Measurements from ENCODE around the gene ATF2.
"Not testable (repeated sequence)": the region's sequence is repeated elsewhere in the genome, so short reads cannot be mapped to it uniquely, and the experiment has no call there.

Gene ATF2

DNA sequence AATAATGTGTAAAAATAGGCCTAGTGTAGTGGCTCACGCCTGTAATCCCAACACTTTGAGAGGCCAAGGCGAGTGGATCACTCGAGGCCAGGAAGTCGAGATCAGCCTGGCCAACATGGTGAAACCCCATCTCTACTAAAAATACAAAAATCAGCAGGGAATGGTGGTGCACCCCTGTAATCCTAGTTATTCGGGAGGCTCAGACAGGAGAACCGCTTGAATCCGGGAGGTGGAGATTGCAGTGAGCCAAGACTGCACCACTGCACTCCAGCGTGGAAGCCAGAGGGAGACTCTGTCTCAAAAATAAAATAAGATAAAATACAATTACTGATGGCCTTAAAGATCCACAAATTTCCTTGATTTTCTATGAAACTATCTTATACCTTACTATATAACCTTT, 3.8 kb downstream of the ATF2 start:
- DNase-seq, result no peak

DNA sequence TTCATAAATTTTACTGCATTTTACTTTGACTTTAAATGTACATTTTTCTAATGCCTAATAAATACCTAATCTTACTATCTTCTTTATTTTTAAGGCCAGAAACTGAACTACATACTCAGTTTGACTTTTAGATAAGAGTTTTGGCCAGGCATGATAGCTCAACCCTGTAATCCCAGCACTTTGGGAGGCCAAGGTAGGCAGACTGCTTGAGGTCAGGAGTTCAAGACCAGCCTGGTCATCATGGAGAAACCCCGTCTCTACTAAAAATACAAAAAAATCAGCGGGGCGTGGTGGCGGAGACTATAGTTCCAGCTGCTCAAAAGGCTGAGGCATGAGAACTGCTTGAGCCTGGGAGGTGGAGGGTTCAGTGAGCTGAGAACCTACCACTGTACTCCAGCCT, 9.1 kb downstream of the ATF2 start:
- DNase-seq, result no peak

DNA sequence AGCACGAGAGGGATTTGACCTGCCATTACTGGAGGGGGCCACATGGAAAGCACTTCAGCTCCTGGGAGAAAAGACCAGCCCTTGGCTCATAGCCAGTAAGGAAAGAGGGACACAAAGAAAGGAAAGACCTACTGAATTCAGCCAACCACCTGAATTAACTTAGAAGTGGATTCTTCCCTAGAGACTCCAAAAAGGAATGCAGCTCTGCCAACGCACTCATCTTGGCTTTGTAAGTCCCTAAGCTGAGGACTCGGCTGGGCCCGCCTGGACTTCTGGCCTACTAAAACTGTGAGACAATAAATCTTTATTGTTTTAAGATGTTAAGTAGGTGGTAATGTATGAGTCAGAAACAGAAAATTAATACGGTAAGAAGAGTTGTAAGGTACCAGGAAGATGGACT, 11.5 kb downstream of the ATF2 start:
- DNase-seq, result no peak

DNA sequence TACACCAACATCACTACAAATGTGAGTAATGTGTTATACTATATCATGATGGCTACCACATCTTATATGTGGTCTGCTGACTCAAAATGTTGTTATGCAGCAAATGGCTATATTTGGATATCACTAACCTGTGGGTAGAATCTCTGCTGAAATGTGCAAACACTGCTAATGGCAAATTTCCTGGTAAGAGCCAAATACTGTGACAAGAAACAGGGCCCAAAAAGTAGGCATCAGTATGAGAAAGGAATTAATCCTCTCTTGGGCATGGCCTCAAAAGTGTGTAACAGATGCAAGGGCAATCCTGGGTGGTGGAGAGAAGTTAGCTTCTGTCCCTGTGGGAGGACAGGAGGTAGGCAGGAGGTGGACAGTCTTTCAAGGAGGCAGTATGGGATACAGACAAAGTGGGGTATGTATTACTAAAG, 13.3 kb downstream of the ATF2 start:
- DNase-seq, result no peak

GRCh38 chr2:175152242-175152641, 15.8 kb downstream of the ATF2 start:
- DNase-seq, result no peak

- DNase-seq, result no peak
These were observed 16.2 kb downstream of the ATF2 start for GRCh38 chr2:175151791-175152190.

DNA sequence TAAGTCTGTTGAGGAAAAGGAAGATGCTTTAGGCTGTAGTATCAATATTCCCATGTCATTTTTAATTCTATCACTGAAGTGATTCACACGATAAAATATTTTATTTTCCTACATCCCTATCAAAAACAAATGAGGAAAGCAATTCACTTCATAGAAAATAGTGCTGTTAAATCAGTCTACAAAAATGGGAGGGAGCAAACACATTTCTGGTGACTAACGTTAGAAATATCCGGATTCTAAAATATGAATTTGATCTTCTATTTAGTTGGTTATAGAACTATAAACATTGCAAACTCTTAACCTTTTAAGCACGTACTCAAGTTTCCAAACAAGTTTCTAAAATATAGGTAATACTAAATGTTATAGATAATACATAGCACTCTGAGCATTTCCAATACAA, 20.8 kb downstream of the ATF2 start:
- DNase-seq, result no peak

- DNase-seq, result no peak
These were observed 24.3 kb downstream of the ATF2 start for GRCh38 chr2:175143678-175144077.

- DNase-seq, result no peak
These were observed 24.8 kb downstream of the ATF2 start for GRCh38 chr2:175143191-175143590.

DNA sequence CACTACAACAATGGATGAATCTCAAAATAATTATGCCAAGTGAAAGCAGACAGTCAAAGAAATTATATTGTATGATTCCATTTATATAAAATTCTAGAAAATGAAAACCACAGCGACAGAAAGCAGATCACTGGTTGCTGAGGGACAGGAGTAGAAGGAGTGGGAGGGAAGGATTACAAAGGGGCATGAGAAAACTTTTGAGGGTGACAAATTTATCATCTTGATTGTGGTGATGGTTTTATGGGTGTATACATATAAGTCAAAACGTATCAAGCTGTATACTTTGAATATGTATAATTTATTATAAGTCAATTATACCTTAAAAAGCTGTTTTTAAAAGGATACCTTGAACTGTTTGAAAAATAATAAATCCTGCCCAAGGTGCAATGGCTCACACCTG, 27.7 kb downstream of the ATF2 start:
- DNase-seq, result no peak

DNA sequence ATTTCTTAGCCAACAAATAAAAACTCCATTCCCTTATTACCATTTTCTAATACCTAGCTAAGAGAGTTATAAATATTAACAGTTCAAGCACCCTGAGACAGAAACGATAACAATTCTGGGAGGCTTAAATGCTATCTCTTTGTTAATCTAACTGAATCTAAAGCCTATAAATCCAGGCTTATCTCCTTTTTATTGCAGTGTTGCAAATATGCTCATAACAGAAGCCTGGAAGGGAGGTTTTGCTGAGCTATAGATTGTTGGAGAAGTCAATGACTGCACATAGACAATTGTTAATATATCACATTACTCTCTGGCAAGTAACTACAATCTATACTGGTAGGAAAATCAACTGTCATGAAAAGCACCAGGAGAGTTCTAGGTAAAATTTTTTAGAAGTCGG, 30.2 kb downstream of the ATF2 start:
- DNase-seq, result no peak

- no peak for DNase-seq
These were observed 31.4 kb downstream of the ATF2 start for GRCh38 chr2:175136334-175137215.

DNA sequence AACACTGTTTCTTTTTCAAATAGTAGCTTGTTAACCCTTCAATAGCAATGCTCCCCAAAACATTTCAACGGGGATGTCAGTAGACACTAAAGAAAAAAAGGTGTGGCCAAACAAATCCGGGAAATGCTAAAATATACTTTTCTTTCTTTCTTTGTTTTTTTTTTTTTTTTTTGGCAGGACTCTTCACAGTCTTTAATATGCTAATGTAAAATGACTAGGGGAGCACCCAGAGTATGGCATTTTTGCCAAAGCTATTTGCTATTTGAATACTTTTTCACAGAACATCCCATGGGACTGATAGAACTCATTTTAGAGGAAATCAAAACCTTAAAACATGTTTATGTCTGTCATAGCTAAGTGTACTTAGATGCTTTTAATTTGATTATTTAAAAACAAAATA, 32.1 kb downstream of the ATF2 start:
- DNase-seq, result no peak

DNA sequence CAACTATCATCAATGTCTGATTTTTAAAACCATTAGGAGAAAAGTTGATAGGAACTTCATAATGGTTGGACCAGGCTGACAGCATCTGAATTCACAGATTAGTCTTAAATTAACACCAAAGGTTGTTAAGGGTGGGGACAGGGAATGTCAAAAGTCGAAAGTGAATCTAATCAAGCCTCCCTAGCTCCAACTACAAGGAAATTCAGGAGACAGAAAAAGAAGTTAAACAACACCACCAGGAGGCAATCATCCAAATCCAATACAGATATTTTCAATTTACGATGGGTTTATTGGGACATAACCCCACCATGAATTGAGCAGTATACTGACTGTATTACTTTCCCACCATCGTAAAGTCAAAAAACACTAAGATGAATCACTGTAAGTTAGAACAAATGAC, 32.8 kb downstream of the ATF2 start:
- DNase-seq, result no peak

DNA sequence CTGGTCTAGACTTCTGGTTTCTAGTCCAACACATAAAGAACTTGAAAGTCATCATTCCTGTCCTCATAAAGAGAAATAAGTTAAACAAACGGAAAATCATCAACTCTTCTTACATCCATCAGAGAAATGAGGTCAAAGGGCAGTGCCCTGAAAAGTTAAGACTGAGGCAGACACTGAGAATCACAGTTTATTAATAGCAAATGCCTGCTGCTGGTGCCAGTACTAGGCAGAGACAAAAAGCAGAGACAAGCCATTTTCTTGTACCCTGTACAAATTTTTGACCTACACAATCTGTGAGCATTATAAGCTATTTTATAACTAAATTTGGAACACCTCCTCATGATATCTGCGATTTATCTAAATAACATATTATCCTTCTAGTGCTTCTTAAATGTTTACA, 36.8 kb downstream of the ATF2 start:
- no peak for DNase-seq

- DNase-seq, result no peak
These were observed 41.3 kb downstream of the ATF2 start for GRCh38 chr2:175126661-175127060.

- DNase-seq, result no peak
These were observed 44.7 kb downstream of the ATF2 start for GRCh38 chr2:175123254-175123653.

DNA sequence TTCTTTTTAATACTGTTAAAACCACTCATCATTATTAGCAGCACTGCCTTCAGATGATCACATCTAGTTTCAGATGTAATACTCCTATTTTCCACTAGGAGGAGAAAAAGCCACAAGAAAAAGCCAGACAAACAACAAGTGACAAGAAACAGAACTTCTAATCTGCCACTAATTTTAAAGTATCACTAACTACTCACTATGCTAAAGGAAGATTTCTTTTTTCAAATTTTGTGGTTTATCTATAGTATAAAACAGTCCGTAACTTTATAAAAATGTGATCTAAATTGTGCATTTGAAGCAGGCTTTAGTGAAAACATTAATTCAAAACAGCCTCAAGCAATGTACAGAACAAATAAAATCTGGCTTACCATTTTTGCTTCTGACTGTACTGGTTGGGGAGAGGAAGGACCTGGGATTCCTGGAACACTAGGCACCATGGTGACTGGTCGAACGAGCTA, 56.8 kb downstream of the ATF2 start:
- DNase-seq, result no peak

DNA sequence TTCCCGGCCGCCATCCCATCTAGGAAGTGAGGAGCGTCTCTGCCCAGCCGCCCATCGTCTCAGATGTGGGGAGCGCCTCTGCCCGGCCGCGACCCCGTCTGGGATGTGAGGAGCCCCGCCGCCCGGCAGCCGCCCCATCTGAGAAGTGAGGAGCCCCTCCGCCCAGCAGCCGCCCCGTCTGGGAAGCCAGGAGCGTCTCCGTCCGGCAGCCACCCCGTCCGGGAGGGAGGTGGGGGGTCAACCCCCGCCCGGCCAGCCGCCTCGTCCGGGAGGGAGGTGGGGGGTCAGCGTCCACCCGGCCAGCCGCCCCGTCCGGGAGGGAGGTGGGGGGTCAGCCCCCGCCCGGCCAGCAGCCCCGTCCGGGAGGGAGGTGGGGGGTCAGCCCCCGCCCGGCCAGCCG, 59.9 kb downstream of the ATF2 start:
- DNase-seq, result not testable (repeated sequence)

GRCh38 chr2:175107146-175107545, 60.9 kb downstream of the ATF2 start:
- no peak for DNase-seq

GRCh38 chr2:175103191-175103590, 64.8 kb downstream of the ATF2 start:
- no peak for DNase-seq

GRCh38 chr2:175101514-175101913, 66.5 kb downstream of the ATF2 start:
- no peak for DNase-seq

- no peak for DNase-seq
These were observed 70.7 kb downstream of the ATF2 start for GRCh38 chr2:175097297-175097696.

GRCh38 chr2:175084117-175084516, 83.9 kb downstream of the ATF2 start:
- DNase-seq, result not testable (repeated sequence)

DNA sequence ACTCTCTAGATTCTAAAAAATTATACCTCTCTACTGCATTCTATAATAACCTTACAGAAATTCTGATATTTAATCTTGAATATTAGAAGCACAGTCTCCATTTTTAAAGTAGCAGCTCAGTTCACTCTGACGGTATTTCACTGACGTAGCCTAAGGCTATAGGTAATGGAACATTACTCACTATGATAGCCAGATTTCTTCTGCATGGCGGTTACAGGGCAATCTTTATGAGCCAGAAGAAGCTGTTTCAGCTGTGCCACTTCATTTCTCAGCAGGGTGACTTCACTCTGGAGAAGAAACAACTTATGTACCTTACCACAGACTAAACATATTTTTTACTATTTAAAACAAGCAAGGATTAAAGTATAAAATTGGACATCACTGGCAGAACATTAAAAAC, 87.5 kb downstream of the ATF2 start:
- no peak for DNase-seq

Data from CD4-positive, alpha-beta T cell treated with Interferon gamma for 1 hour (primary cell).